DOHH2 (cell line): ENCODE data around the gene TNFRSF4.

Experiments
- H3F3A ChIP-seq: fragments of 200-600 bp; sonication (generic), shearing (Covaris generic); 2 replicates; pipeline ENCODE4 v1.6.0; 2016; ENCODE audit warnings: antibody characterized with exemption, mild to moderate bottlenecking; ENCODE audit not compliant: control insufficient read depth, insufficient read depth
- H3K27ac ChIP-seq: fragments of 200-600 bp; sonication (generic); 2 replicates; pipeline ENCODE4 v1.5.1; 2014; ENCODE audit warnings: low read depth, mild to moderate bottlenecking, low read length, moderate library complexity
- H3K27me3 ChIP-seq: fragments of 200-600 bp; sonication (generic); 2 replicates; pipeline ENCODE4 v1.6.1; 2014; ENCODE audit warnings: mild to moderate bottlenecking, low read length, mixed read lengths; ENCODE audit not compliant: control insufficient read depth
- H3K36me3 ChIP-seq: fragments of 200-600 bp; sonication (generic); 2 replicates; pipeline ENCODE4 v1.6.1; 2014; ENCODE audit warnings: mild to moderate bottlenecking, low read length, moderate library complexity, mixed read lengths; ENCODE audit not compliant: control insufficient read depth
- H3K4me1 ChIP-seq: fragments of 200-600 bp; sonication (generic); 2 replicates; pipeline ENCODE4 v1.6.1; 2014; ENCODE audit warnings: mild to moderate bottlenecking, low read length, mixed read lengths; ENCODE audit not compliant: control insufficient read depth
- H3K4me2 ChIP-seq: fragments of 200-600 bp; sonication (generic); 2 replicates; pipeline ENCODE4 v1.6.0; 2014; ENCODE audit warnings: mild to moderate bottlenecking, low read length, moderate library complexity
- H3K4me3 ChIP-seq: fragments of 200-600 bp; sonication (generic); 2 replicates; pipeline ENCODE4 v1.5.1; 2014; ENCODE audit warnings: mild to moderate bottlenecking, low read length, mixed read lengths
- H3K79me2 ChIP-seq: fragments of 200-600 bp; sonication (generic); 2 replicates; pipeline ENCODE4 v1.6.1; 2014; ENCODE audit warnings: mild to moderate bottlenecking, low read length, mixed read lengths; ENCODE audit not compliant: control insufficient read depth
- H3K9me2 ChIP-seq: fragments of 200-600 bp; sonication (generic); replicated peaks from 2 replicates; pipeline ENCODE4 v1.6.1; 2014; ENCODE audit warnings: mild to moderate bottlenecking, low read length, mixed read lengths; ENCODE audit not compliant: control insufficient read depth
- H3K9me3 ChIP-seq: fragments of 200-600 bp; sonication (generic); 2 replicates; pipeline ENCODE4 v1.6.1; 2014; ENCODE audit warnings: antibody characterized with exemption, low read length, mixed read lengths; ENCODE audit not compliant: control insufficient read depth, insufficient read depth
- H4K20me1 ChIP-seq: fragments of 200-600 bp; sonication (generic); 2 replicates; pipeline ENCODE4 v1.6.0; 2014; ENCODE audit warnings: low read depth, mild to moderate bottlenecking, antibody characterized with exemption, low read length, moderate library complexity; ENCODE audit not compliant: control insufficient read depth, insufficient read depth
- CTCF ChIP-seq: fragments of 200-600 bp; sonication (generic); IDR thresholded peaks from one replicate; pipeline ENCODE4 v1.5.1; 2014; ENCODE audit warnings: antibody characterized with exemption, mild to moderate bottlenecking, low read depth, low read length; ENCODE audit not compliant: poor library complexity, severe bottlenecking
- EZH2phosphoT487 ChIP-seq: fragments of 200-600 bp; sonication (generic); IDR thresholded peaks from 2 replicates; pipeline ENCODE4 v1.6.1; 2017; ENCODE audit warnings: borderline replicate concordance, mild to moderate bottlenecking, antibody characterized with exemption, low read length, moderate library complexity, mixed read lengths

Gene TNFRSF4

DNA sequence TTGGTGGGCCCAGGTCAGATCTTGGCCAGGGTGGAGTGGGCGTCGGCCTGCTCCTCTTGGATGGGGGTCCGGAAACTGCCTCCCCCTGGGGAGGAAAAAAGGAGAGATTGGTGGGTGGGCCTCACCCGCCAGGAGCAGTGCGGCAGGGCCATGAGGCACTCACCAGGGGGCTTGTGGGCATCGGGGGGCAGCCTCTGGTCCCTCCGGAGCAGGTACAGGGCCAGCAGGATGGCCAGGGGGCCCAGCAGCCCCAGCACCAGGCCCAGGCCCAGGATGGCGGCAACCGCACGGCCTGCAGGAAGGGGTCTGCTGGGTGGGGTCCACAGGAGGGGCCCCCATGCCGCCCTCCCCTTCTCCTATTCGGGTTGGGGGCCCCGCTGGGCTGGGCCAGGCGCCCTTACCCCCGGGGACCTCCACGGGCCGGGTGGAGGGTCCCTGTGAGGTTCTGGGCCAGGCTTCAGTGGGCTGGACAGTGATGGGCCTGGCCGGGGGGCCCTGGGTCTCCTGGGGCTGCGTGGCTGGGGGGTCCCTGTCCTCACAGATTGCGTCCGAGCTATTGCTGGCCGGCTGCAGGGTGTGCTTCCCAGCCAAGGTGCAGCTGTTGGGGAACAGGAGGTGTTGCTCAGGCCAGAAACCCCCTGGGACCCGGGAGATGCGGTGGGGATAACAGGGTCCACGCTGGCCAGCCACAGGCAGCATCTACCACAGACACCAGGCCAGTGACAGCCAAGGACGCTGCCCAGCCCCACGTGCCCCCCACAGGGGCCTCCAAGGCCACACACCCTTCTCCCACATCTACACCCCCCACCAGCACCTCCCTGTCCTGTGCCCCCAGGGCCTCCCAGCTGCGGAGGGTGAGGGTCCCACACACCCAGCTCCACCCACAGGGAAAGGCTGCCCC is 2.2 kb downstream of the TNFRSF4 start:
- Histone ChIP-seq H3K4me2 (no peak overlapping the region), H3K36me3 (peaks cover 3% of the 10 kb centered on the region; the same call in 1 of the 2 replicates), H3K4me1 (peaks cover 29% of the 10 kb centered on the region), H4K20me1 (0 out of 2 replicates have a peak, but pooled peaks cover 2% of the 10 kb centered on the region), H3K79me2 (no peaks in the 10 kb centered on the region), H3K9me2 (no peaks in the 10 kb centered on the region), H3K27ac (no peak overlapping the region), H3K27me3 (peaks cover 33% of the 10 kb centered on the region), H3K9me3 (no peaks in the 10 kb centered on the region), H3K4me3 (no peak overlapping the region), H3F3A (no peaks in the 10 kb centered on the region)
- TF ChIP-seq CTCF (no peak), EZH2phosphoT487 (no peak)

DNA sequence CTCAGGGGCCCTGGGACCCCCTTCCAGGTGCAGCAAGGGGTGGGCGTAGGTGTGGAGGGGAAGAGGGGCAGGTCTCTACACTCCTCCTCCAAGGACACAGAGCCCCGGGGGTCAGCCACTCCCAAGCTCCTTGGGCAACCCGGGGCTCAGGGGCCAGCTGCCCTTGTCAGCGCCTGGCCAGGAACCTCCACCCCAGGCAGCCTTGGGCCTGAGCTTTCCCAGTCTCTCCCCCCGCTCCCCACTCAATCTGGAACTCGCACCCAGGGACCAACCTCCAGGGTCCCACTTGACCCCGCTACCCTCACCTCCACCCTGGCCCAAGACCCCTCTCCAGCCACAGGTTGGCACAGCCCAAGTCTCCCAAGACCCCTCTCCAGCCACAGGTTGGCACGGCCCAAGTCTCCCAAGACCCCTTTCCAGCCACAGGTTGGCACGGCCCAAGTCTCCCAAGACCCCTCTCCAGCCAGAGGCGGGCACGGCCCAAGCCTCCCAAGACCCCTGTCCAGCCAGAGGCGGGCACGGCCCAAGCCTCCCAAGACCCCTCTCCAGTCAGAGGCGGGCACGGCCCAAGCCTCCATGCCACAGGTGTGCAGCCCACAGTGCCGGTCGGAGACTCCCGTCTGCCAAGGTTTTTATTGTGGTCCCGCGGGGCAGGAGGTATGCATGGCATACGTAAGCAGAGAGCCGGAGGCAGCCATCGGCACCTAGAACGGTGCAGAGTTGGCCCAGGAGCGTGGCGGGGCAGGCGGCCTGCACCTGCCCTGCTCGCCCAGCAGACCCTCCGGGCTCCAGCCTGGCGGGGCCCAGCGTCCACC is 3.0 kb downstream of the TNFRSF4 start:
- Histone ChIP-seq H3K9me3 (no peaks in the 10 kb centered on the region), H3K4me1 (peaks cover 37% of the 10 kb centered on the region), H3K4me2 (no peak overlapping the region), H3K79me2 (no peaks in the 10 kb centered on the region), H3K27ac (no peak overlapping the region), H3F3A (no peaks in the 10 kb centered on the region), H3K36me3 (no peaks in the 10 kb centered on the region), H3K4me3 (no peak overlapping the region), H4K20me1 (0 out of 2 replicates have a peak, but pooled peaks cover 5% of the 10 kb centered on the region), H3K27me3 (peaks cover 41% of the 10 kb centered on the region), H3K9me2 (no peaks in the 10 kb centered on the region)
- TF ChIP-seq CTCF (no peak), EZH2phosphoT487 (no peak)

GRCh38 chr1:1208713-1209433 is 5.1 kb downstream of the TNFRSF4 start:
- no peaks in the 10 kb centered on the region for H3F3A ChIP-seq
- H3K4me2 ChIP-seq: no peak overlapping the region
- H3K27me3 ChIP-seq: peaks cover 60% of the 10 kb centered on the region
- no peak overlapping the region for H3K27ac ChIP-seq
- H3K9me3 ChIP-seq: no peaks in the 10 kb centered on the region
- 0 out of 2 replicates have a peak, but pooled peaks cover 5% of the 10 kb centered on the region for H4K20me1 ChIP-seq
- H3K79me2 ChIP-seq: no peaks in the 10 kb centered on the region
- no peaks in the 10 kb centered on the region for H3K36me3 ChIP-seq
- no peaks in the 10 kb centered on the region for H3K9me2 ChIP-seq
- TF ChIP-seq EZH2phosphoT487: 0 out of 2 replicates have a peak, but pooled peaks have one; percentile 9
- no peak for TF ChIP-seq CTCF
- no peak overlapping the region for H3K4me3 ChIP-seq
- H3K4me1 ChIP-seq: peaks cover 31% of the 10 kb centered on the region
